ENCODE measurements around the gene TBC1D2B. TPM values are rescaled to one million over a fixed set of nuclear protein-coding genes. Genes with fewer than 3 reads are reported as not detected.

Gene TBC1D2B
- total and polyA plus RNA-seq, 2 donors from 2014 or later, result 8.5 to 41.6 TPM

DNA sequence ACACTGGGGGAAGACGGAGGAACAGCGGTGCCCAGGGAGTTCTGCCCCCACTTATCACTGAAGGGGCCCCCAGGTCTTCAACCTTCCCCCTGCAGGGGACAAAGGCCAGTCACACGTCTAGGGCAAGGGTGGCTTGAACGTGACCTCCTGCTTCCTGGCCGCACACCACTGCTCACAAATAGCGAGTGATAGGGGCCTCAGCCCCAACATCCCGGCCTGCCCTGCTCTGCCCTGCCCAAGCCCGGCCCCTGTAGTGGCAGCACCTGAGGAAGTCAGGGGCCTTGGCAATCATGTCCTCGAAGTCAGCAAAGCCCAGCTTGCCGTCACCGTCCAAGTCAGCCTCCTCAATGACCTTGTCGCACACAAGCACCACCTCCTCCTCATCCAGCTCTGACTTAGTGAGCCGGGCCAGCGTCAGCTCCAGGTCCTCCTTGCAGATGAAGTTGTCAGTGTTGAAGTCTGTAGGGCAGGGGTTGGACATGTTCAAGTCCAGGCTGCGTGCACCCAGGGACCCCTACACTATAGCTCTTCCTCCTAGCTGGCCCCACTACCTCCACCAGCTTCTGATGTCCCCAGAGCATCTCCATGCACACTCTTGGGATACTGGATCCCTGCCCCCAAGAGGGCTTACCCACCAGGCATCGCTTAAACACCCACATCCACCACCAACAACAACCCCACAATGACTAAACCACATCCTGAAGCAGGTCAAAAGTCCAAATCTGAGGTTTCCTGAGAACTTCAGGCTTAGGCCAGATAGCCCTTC is 28.1 kb upstream of the TBC1D2B start:
- FAIRE-seq, result no peak
- Histone ChIP-seq H3K27ac (ENCODE audit: low read depth in 2 of 2, low read length in 2 of 2) (no peak overlapping the region), H3K9me3 (ENCODE audit: control insufficient read depth in 2 of 3, insufficient read depth in 1 of 3, low read length in 3 of 3) (no peaks in the 10 kb centered on the region), H3K9ac (ENCODE audit: low read length in 3 of 3) (no peak overlapping the region), H3K27me3 (ENCODE audit: control insufficient read depth, insufficient read depth, low read length) (no peaks in the 10 kb centered on the region), H3K4me3 (ENCODE audit: low read length in 3 of 3) (no peak overlapping the region), H3K36me3 (ENCODE audit: control insufficient read depth in 2 of 3, insufficient read depth in 3 of 3, low read length in 3 of 3) (no peaks in the 10 kb centered on the region), H3K4me1 (ENCODE audit: control insufficient read depth in 2 of 3, insufficient read depth in 2 of 3, low read depth in 1 of 3, low read length in 3 of 3) (peaks cover 0 to 7% (median 0%) of the 10 kb centered on the region in 3 donors)
- DNase-seq, result no peak
- TF ChIP-seq, protein P1, sequence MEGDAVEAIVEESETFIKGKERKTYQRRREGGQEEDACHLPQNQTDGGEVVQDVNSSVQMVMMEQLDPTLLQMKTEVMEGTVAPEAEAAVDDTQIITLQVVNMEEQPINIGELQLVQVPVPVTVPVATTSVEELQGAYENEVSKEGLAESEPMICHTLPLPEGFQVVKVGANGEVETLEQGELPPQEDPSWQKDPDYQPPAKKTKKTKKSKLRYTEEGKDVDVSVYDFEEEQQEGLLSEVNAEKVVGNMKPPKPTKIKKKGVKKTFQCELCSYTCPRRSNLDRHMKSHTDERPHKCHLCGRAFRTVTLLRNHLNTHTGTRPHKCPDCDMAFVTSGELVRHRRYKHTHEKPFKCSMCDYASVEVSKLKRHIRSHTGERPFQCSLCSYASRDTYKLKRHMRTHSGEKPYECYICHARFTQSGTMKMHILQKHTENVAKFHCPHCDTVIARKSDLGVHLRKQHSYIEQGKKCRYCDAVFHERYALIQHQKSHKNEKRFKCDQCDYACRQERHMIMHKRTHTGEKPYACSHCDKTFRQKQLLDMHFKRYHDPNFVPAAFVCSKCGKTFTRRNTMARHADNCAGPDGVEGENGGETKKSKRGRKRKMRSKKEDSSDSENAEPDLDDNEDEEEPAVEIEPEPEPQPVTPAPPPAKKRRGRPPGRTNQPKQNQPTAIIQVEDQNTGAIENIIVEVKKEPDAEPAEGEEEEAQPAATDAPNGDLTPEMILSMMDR (IDR thresholded peaks at IDR 0.05; ENCODE audit: borderline replicate concordance, extremely low read depth, insufficient read depth), result no peak
- intact Hi-C loops (cut with DNase I), result loop anchor here (5.0 kb wide), 1 partner anchor 138 kb away; no protein-coding TSS in a partner anchor

DNA sequence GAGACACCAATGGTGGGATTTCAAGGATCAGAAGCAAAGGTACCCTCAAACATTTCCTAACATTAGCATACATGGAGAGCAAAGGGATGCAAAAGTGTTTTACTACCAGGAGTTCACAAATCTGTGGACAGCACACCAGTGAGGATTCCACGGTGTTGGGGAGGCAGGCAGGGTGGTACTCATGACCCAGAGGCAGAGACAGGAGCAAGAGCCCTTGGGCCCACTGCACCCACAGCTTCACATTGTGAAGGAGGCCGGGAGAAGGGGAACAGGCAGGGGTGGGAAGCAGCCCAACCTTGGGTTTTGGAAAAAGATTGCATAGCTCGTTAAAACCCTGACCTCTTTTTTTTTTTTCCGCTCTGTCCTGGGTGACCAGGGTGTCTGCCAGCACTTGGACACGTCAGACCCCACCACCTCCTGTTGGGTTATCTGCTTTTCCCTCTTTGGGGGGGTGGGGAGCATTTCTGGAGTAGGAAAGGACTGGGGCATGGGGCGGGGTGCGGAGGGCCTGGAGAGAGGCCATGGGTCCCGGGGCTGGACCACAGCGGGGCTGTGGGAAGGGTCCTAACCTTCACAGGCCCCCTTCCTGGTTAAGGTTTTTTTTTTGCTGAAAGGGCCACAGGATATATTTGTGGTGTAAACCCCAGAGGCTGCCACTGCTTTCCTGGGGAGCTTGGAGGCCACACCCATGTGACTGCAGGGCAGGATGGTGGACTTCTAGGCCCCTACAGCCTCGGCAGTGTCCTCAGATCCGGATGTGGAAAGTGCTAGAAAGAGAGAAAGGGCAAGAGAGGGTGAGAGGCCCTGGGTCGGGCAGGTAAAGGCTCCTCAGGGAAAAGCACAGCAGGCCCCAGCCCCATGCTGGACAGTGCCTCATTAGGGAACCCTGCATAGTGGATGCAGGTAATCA is 27.3 kb upstream of the TBC1D2B start:
- Histone ChIP-seq H3K4me3 (ENCODE audit: low read length in 3 of 3) (no peak overlapping the region), H3K27me3 (ENCODE audit: control insufficient read depth, insufficient read depth, low read length) (no peaks in the 10 kb centered on the region), H3K9me3 (ENCODE audit: control insufficient read depth in 2 of 3, insufficient read depth in 1 of 3, low read length in 3 of 3) (no peaks in the 10 kb centered on the region), H3K4me1 (ENCODE audit: control insufficient read depth in 2 of 3, insufficient read depth in 2 of 3, low read depth in 1 of 3, low read length in 3 of 3) (peaks cover 0 to 7% (median 0%) of the 10 kb centered on the region in 3 donors), H3K27ac (ENCODE audit: low read depth in 2 of 2, low read length in 2 of 2) (no peak overlapping the region), H3K36me3 (ENCODE audit: control insufficient read depth in 2 of 3, insufficient read depth in 3 of 3, low read length in 3 of 3) (no peaks in the 10 kb centered on the region), H3K9ac (ENCODE audit: low read length in 3 of 3) (no peak overlapping the region)
- TF ChIP-seq, protein P1 (IDR thresholded peaks at IDR 0.05; ENCODE audit: borderline replicate concordance, extremely low read depth, insufficient read depth), result no peak
- intact Hi-C loops (cut with DNase I), result loop anchor here (5.0 kb wide), 1 partner anchor 138 kb away; no protein-coding TSS in a partner anchor
- no peak for FAIRE-seq
- DNase-seq, result no peak

DNA sequence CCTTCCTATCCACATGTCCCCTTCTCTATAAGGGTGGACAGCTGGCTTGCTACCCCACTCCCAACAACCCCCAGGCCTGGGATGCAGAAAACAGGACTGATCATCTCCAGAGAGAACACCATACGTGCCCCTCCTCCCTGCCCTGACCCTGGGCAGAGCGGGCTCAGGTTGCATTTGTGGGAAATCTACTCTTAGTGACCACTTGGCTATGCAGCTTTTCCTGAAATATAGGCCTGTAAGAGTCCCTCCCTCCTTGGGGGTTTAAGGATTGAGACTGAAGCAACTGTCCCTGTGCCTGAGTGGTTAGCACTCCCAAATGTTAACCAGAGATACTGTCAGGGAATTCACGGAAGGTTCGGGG is 26.6 kb upstream of the TBC1D2B start:
- TF ChIP-seq, protein P1 (IDR thresholded peaks at IDR 0.05; ENCODE audit: borderline replicate concordance, extremely low read depth, insufficient read depth), result no peak
- Histone ChIP-seq H3K27me3 (ENCODE audit: control insufficient read depth, insufficient read depth, low read length) (no peaks in the 10 kb centered on the region), H3K36me3 (ENCODE audit: control insufficient read depth in 2 of 3, insufficient read depth in 3 of 3, low read length in 3 of 3) (no peaks in the 10 kb centered on the region), H3K4me3 (ENCODE audit: low read length in 3 of 3) (no peak overlapping the region), H3K9ac (ENCODE audit: low read length in 3 of 3) (no peak overlapping the region), H3K4me1 (ENCODE audit: control insufficient read depth in 2 of 3, insufficient read depth in 2 of 3, low read depth in 1 of 3, low read length in 3 of 3) (peaks cover 0 to 7% (median 0%) of the 10 kb centered on the region in 3 donors), H3K27ac (ENCODE audit: low read depth in 2 of 2, low read length in 2 of 2) (no peak overlapping the region), H3K9me3 (ENCODE audit: control insufficient read depth in 2 of 3, insufficient read depth in 1 of 3, low read length in 3 of 3) (no peaks in the 10 kb centered on the region)
- FAIRE-seq, result no peak
- DNase-seq, result peak in 1 of 5 donors; percentile 29
- intact Hi-C loops (cut with DNase I), result no loop called here
